H1 (cell line): ENCODE results near the gene MUC5B. TPM values are rescaled to one million over a fixed set of nuclear protein-coding genes. Genes with fewer than 3 reads are reported as not detected.

Experiments used
- CTCF ChIA-PET: fragments of 300-600 bp; sonication (Branson Sonifier 250); formaldehyde crosslinking; loops from one replicate; lab custom pipeline; 2021; ENCODE audit not compliant: partially characterized antibody; lab: Charles Lee
- POLR2A ChIA-PET: fragments of 300-600 bp; sonication (Branson Sonifier 250); formaldehyde crosslinking; loops from one replicate; lab custom pipeline; 2021; ENCODE audit warnings: inconsistent platforms; ENCODE audit not compliant: partially characterized antibody; lab: Charles Lee
- DNase-seq, 2 experiments: peaks; one replicate each; pipeline versions ENCODE4 v3.0.0 to v3.0.0-alpha.2; 2010 to 2022; ENCODE audit warnings: low spot score in 2 of 2, low read depth in 1 of 2, mixed read lengths in 1 of 2
- FAIRE-seq: peaks from 2 replicates; lab custom pipeline; 2011; peaks lifted over from hg19 to GRCh38; lab: Jason Lieb, UNC
- H2AFZ ChIP-seq: 2 replicates; pipeline ENCODE4 v1.8.1; 2012; ENCODE audit warnings: low read length, inconsistent platforms
- H2AK5ac ChIP-seq: 2 replicates; pipeline ENCODE4 v1.6.1; 2013; ENCODE audit warnings: low read depth, low read length
- H2BK120ac ChIP-seq: replicated peaks from 2 replicates; pipeline ENCODE3; 2013; ENCODE audit warnings: low read depth, low read length, inconsistent platforms
- H2BK12ac ChIP-seq: 2 replicates; pipeline ENCODE4 v1.6.1; 2013; ENCODE audit warnings: low read depth, low read length
- H2BK15ac ChIP-seq: 2 replicates; pipeline ENCODE4 v1.6.1; 2013; ENCODE audit warnings: low read length
- H2BK20ac ChIP-seq: 2 replicates; pipeline ENCODE4 v1.6.1; 2013; ENCODE audit warnings: low read length
- H2BK5ac ChIP-seq: 2 replicates; pipeline ENCODE4 v1.6.1; 2013; ENCODE audit warnings: low read depth, low read length
- H3K14ac ChIP-seq: 2 replicates; pipeline ENCODE4 v1.6.1; 2013; ENCODE audit warnings: inconsistent platforms; ENCODE audit not compliant: insufficient read length
- H3K18ac ChIP-seq: 2 replicates; pipeline ENCODE4 v1.6.1; 2013; ENCODE audit warnings: low read length; ENCODE audit errors: extremely low read depth
- H3K23ac ChIP-seq: 2 replicates; pipeline ENCODE4 v1.6.1; 2013; ENCODE audit warnings: inconsistent platforms; ENCODE audit not compliant: insufficient read length
- H3K23me2 ChIP-seq: 2 replicates; pipeline ENCODE4 v1.6.1; 2013; ENCODE audit warnings: low read depth, low read length
- H3K27ac ChIP-seq: 2 replicates; pipeline ENCODE4 v1.6.1; 2011; ENCODE audit warnings: low read depth, low read length, inconsistent platforms
- H3K27me3 ChIP-seq, 4 experiments: replicated peaks in 1 of 4; 1 replicate in 1 of 4; 2 replicates in 3 of 4; pipeline versions ENCODE4 v1.6.1 to v1.8.1; 2011 to 2013; ENCODE audit warnings: low read length in 3 of 4, mild to moderate bottlenecking in 3 of 4, inconsistent platforms in 2 of 4, mixed read lengths in 2 of 4, moderate library complexity in 1 of 4; ENCODE audit not compliant: control insufficient read depth in 3 of 4, insufficient read depth in 3 of 4; ENCODE audit errors: extremely low read depth in 1 of 4
- H3K36me3 ChIP-seq, 4 experiments: 2 replicates each; pipeline versions ENCODE4 v1.6.1 to v1.8.1; 2011 to 2013; ENCODE audit warnings: mild to moderate bottlenecking in 4 of 4, low read length in 3 of 4, moderate library complexity in 2 of 4, control low read depth in 1 of 4, inconsistent platforms in 1 of 4; ENCODE audit not compliant: insufficient read depth in 4 of 4, control insufficient read depth in 2 of 4
- H3K4ac ChIP-seq: replicated peaks from 2 replicates; pipeline ENCODE3; 2013; ENCODE audit warnings: low read length, low read depth, mixed read lengths, inconsistent platforms; ENCODE audit not compliant: insufficient read length
- H3K4me1 ChIP-seq, 4 experiments: replicated peaks in 1 of 4; 1 replicate in 1 of 4; 2 replicates in 3 of 4; pipeline versions ENCODE4 v1.6.1 to v1.8.1; 2011 to 2013; ENCODE audit warnings: low read length in 3 of 4, inconsistent platforms in 2 of 4, mixed read lengths in 1 of 4; ENCODE audit not compliant: insufficient read depth in 4 of 4, control insufficient read depth in 3 of 4
- H3K4me2 ChIP-seq, 2 experiments: 2 replicates each; pipeline versions ENCODE4 v1.6.1 to v1.8.1; 2011 to 2013; ENCODE audit warnings: low read depth in 2 of 2, low read length in 2 of 2, control low read depth in 1 of 2, inconsistent platforms in 1 of 2, mild to moderate bottlenecking in 1 of 2; ENCODE audit not compliant: insufficient read depth in 1 of 2
- H3K4me3 ChIP-seq, 4 experiments: fragments of 200-600, 300-600 bp in 1 of 4; sonication (generic), shearing (Covaris generic), sonication (Bioruptor Twin) in 1 of 4; 2 replicates each; pipeline versions ENCODE4 v1.5.1 to v1.8.1; 2011 to 2016; ENCODE audit warnings: low read length in 4 of 4, low read depth in 3 of 4, control low read depth in 2 of 4, inconsistent platforms in 2 of 4, mild to moderate bottlenecking in 2 of 4, mixed read lengths in 1 of 4, moderate library complexity in 1 of 4; ENCODE audit not compliant: insufficient read depth in 2 of 4; ENCODE audit errors: extremely low read depth in 1 of 4
- H3K56ac ChIP-seq: replicated peaks from 2 replicates; pipeline ENCODE3; 2013; ENCODE audit warnings: low read depth, mild to moderate bottlenecking, mixed read lengths, low read length, inconsistent platforms; ENCODE audit not compliant: insufficient read length
- H3K79me1 ChIP-seq: 2 replicates; pipeline ENCODE4 v1.6.1; 2013; ENCODE audit warnings: low read depth, low read length, control low read depth
- H3K79me2 ChIP-seq, 2 experiments: 2 replicates each; pipeline versions ENCODE4 v1.6.1 to v1.8.1; 2012 to 2013; ENCODE audit warnings: low read length in 2 of 2, mild to moderate bottlenecking in 2 of 2, inconsistent platforms in 1 of 2; ENCODE audit not compliant: insufficient read depth in 2 of 2, control insufficient read depth in 1 of 2
- H3K9ac ChIP-seq, 4 experiments: replicated peaks in 1 of 4; 1 replicate in 1 of 4; 2 replicates in 3 of 4; pipeline versions ENCODE4 v1.6.1 to v1.8.1; 2011 to 2013; ENCODE audit warnings: low read depth in 3 of 4, low read length in 3 of 4, control low read depth in 2 of 4, mild to moderate bottlenecking in 2 of 4, moderate library complexity in 2 of 4, inconsistent platforms in 1 of 4; ENCODE audit errors: extremely low read depth in 1 of 4
- H3K9me3 ChIP-seq, 2 experiments: 2 replicates each; pipeline versions ENCODE4 v1.6.1 to v1.8.1; 2012 to 2013; ENCODE audit warnings: mild to moderate bottlenecking in 2 of 2, moderate library complexity in 2 of 2, control low read depth in 1 of 2, inconsistent platforms in 1 of 2, low read depth in 1 of 2, low read length in 1 of 2, mixed read lengths in 1 of 2; ENCODE audit not compliant: insufficient read depth in 2 of 2
- H4K20me1 ChIP-seq, 2 experiments: replicated peaks in 1 of 2; 2 replicates each; pipeline versions ENCODE3 to v1.8.1; 2011 to 2013; ENCODE audit warnings: inconsistent platforms in 2 of 2, low read length in 2 of 2, mild to moderate bottlenecking in 1 of 2; ENCODE audit not compliant: insufficient read depth in 2 of 2, control insufficient read depth in 1 of 2
- H4K5ac ChIP-seq: 2 replicates; pipeline ENCODE4 v1.6.1; 2013; ENCODE audit warnings: low read length, low read depth, mixed read lengths, inconsistent platforms; ENCODE audit not compliant: insufficient read length
- H4K8ac ChIP-seq: 2 replicates; pipeline ENCODE4 v1.8.0; 2013; ENCODE audit warnings: mild to moderate bottlenecking, moderate library complexity, low read length, inconsistent platforms; ENCODE audit not compliant: insufficient read depth; ENCODE audit errors: extremely low read depth
- H4K91ac ChIP-seq: replicated peaks from 2 replicates; pipeline ENCODE3; 2013; ENCODE audit warnings: low read length, mixed read lengths, inconsistent platforms; ENCODE audit not compliant: insufficient read length
- BACH1 ChIP-seq: IDR thresholded peaks from 2 replicates; pipeline ENCODE4 v1.6.1; 2012; ENCODE audit warnings: low read length, improper control_type of control experiment
- EP300 ChIP-seq, 2 experiments: IDR thresholded peaks; 1 replicate in 1 of 2; 2 replicates in 1 of 2; pipeline ENCODE4 v1.6.1; 2011 to 2012; ENCODE audit warnings: low read depth in 2 of 2, low read length in 2 of 2, mild to moderate bottlenecking in 2 of 2, borderline replicate concordance in 1 of 2, inconsistent platforms in 1 of 2, moderate library complexity in 1 of 2
- GABPA ChIP-seq: IDR thresholded peaks from 2 replicates; pipeline ENCODE4 v1.6.1; 2011; ENCODE audit warnings: mild to moderate bottlenecking, low read length, moderate library complexity, borderline replicate concordance; ENCODE audit not compliant: insufficient read depth
- POLR2A ChIP-seq, 2 experiments: IDR thresholded peaks; 1 replicate in 1 of 2; 2 replicates in 1 of 2; pipeline ENCODE4 v1.6.1; 2011; ENCODE audit warnings: low read depth in 2 of 2, low read length in 2 of 2, mild to moderate bottlenecking in 2 of 2; ENCODE audit errors: control extremely low read depth in 1 of 2
- SP1 ChIP-seq: IDR thresholded peaks from 2 replicates; pipeline ENCODE4 v1.6.1; 2011; ENCODE audit warnings: low read depth, low read length
- SP2 ChIP-seq: IDR thresholded peaks from 2 replicates; pipeline ENCODE4 v1.6.1; 2012; ENCODE audit warnings: mild to moderate bottlenecking, low read length, inconsistent platforms
- TAF7 ChIP-seq: optimal IDR thresholded peaks from 2 replicates; pipeline ENCODE3; 2011; ENCODE audit warnings: low read depth, mild to moderate bottlenecking, inconsistent platforms, low read length, moderate library complexity, borderline replicate concordance
- ZNF274 ChIP-seq: IDR thresholded peaks from 2 replicates; pipeline ENCODE4 v1.7.0; 2012; ENCODE audit warnings: low read length, borderline replicate concordance; ENCODE audit errors: extremely low read depth
- WGBS, 2 experiments: shearing (Covaris generic) in 1 of 2; methylation state at CpG; one replicate each; pipeline versions ENCODE4 v1.1.6 to v1.1.7; 2013 to 2015; ENCODE audit warnings: low lambda C conversion rate in 2 of 2, mixed read lengths in 2 of 2, inconsistent platforms in 1 of 2, low coverage in 1 of 2, missing lambda C conversion rate in 1 of 2; ENCODE audit not compliant: insufficient replicate concordance in 2 of 2, insufficient coverage in 1 of 2, insufficient read length in 1 of 2; ENCODE audit errors: extremely low coverage in 1 of 2, missing lambda C conversion rate in 1 of 2; 5-methylcytosine and 5-hydroxymethylcytosine counted together
- polyA plus RNA-seq, 7 experiments: library from polyadenylated mRNA; depleted of rRNA in 3 of 7; stranded (reverse) in 5 of 7; unstranded in 2 of 7; fragments of >200 nt in 5 of 7; fragments of 200-250 nt in 2 of 7; gene quantifications; 1 replicate in 5 of 7; 2 replicates in 1 of 7; 4 replicates in 1 of 7; pipeline versions ENCODE4 v1.2.1 to v1.2.3, GENCODE V29; 2011 to 2013; ENCODE audit warnings: missing spikeins in 2 of 7, mixed read lengths in 2 of 7
- total RNA-seq: library from RNA; stranded (reverse); fragmentation: NEBNext Ultra II Directional; extraction: Animal tissue kit (Norgen Biotek cat#: 25700); gene quantifications from 2 replicates; pipeline ENCODE4 v1.2.1, GENCODE V29; 2021
- TF ChIP-seq, protein P1 (sequence below), 3 experiments: IDR thresholded peaks; 1 replicate in 2 of 3; 2 replicates in 1 of 3; pipeline versions ENCODE4 v1.5.1 to v1.6.1; 2011; ENCODE audit warnings: low read length in 3 of 3, mild to moderate bottlenecking in 3 of 3, inconsistent platforms in 2 of 3, low read depth in 1 of 3, moderate library complexity in 1 of 3; ENCODE audit not compliant: insufficient read depth in 1 of 3; ENCODE audit errors: control extremely low read depth in 1 of 3

MUC5B gene
- total and polyA plus RNA-seq, 2 of the 8 experiments (the other 6 are each of a cell fraction or from before 2014, with no cell fraction given), result 0.02 to 0.03 TPM

DNA sequence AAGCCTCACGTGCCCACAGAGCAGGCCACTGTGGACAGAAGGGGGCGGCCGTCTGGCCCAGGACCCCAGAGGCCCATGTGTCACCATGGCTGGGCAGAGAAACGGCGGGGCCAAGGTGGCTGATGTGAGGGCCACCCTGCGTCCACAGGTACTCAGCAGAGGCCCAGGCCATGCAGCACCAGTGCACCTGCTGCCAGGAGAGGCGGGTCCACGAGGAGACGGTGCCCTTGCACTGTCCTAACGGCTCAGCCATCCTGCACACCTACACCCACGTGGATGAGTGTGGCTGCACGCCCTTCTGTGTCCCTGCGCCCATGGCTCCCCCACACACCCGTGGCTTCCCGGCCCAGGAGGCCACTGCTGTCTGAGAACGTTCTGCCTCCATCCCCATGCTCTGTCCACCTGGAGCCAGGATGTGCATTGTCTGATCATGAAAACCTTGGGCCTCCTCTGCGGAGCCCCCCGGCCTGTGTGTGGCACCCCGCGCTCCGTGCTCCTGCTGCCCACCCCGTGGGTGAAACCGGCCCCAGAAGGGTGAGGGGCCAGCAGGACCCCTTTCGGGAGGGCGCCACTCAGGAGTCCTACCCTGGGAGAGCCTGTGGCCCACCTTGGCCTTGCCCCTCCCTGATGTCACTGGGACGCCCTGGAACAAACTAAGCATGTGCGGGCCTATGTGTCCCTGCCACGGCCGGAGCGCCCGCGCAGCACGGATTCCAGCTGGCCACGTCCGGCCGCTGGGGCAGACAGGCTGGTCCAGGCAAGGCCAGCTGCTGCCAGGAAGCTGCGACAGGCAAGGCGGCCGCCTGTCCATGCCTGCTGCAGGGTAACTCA lies 38.6 kb downstream of the MUC5B start:
- Histone ChIP-seq H3K27me3 (no peaks in the 10 kb centered on the region), H3K36me3 (no peaks in the 10 kb centered on the region), H4K20me1 (no peaks in the 10 kb centered on the region), H3K4me3 (no peak overlapping the region), H2BK120ac (no peak overlapping the region), H3K4me1 (peaks cover 0 to 14% (median 6%) of the 10 kb centered on the region in 4 experiments; a peak in 5 of 7 replicates), H3K23me2 (no peaks in the 10 kb centered on the region; the same call in 1 of the 2 replicates), H3K18ac (no peak overlapping the region), H3K23ac (peak overlapping the region; percentile 23), H3K56ac (no peak overlapping the region), H4K8ac (peak overlapping the region; percentile 96; the same call in 1 of the 2 replicates), H3K4ac (no peak overlapping the region), H3K79me1 (no peaks in the 10 kb centered on the region), H3K14ac (no peak overlapping the region), H3K9ac (no peak overlapping the region; a peak in 2 of 7 replicates), H3K9me3 (peaks cover 0 to 9% of the 10 kb centered on the region in 2 experiments; a peak in 2 of 4 replicates), H2AK5ac (0 out of 2 replicates have a peak overlapping the region, but pooled peaks have one; percentile 75), H2BK20ac (no peak overlapping the region), H3K27ac (no peak overlapping the region), H3K79me2 (no peaks in the 10 kb centered on the region), H4K5ac (no peak overlapping the region), H2BK12ac (peak overlapping the region; percentile 63; the same call in 1 of the 2 replicates), H2BK15ac (peak overlapping the region; percentile 31; the same call in 1 of the 2 replicates), H2AFZ (no peak overlapping the region), H2BK5ac (no peak overlapping the region), H4K91ac (peak overlapping the region; percentile 85), H3K4me2 (peak overlapping the region in 1 of 2 experiments; percentile 54; a peak in 2 of 4 replicates)
- ChIA-PET POLR2A (no interaction called here), CTCF (interaction anchor here (0.6 to 1.6 kb wide), 2 partner anchors 84 to 127 kb away, joined by 3 to 7 read pairs; no protein-coding TSS in a partner anchor)
- 87% methylated on average over 37 of the region's 39 CpGs; no CpG with 5 or more reads in 1 of the 2 experiments for WGBS, 2 experiments
- FAIRE-seq, result no peak
- DNase-seq, result no peak
- TF ChIP-seq GABPA, result no peak
- no peak for TF ChIP-seq BACH1
- TF ChIP-seq SP1, result no peak
- TF ChIP-seq TAF7, result no peak
- TF ChIP-seq SP2, result no peak
- TF ChIP-seq, protein P1, sequence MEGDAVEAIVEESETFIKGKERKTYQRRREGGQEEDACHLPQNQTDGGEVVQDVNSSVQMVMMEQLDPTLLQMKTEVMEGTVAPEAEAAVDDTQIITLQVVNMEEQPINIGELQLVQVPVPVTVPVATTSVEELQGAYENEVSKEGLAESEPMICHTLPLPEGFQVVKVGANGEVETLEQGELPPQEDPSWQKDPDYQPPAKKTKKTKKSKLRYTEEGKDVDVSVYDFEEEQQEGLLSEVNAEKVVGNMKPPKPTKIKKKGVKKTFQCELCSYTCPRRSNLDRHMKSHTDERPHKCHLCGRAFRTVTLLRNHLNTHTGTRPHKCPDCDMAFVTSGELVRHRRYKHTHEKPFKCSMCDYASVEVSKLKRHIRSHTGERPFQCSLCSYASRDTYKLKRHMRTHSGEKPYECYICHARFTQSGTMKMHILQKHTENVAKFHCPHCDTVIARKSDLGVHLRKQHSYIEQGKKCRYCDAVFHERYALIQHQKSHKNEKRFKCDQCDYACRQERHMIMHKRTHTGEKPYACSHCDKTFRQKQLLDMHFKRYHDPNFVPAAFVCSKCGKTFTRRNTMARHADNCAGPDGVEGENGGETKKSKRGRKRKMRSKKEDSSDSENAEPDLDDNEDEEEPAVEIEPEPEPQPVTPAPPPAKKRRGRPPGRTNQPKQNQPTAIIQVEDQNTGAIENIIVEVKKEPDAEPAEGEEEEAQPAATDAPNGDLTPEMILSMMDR (IDR thresholded peaks at IDR 0.05; ENCODE audit: control extremely low read depth in 1 of 3, insufficient read depth in 1 of 3, low read depth in 1 of 3, low read length in 3 of 3), result no peak
- TF ChIP-seq POLR2A (IDR thresholded peaks at IDR 0.05; ENCODE audit: control extremely low read depth in 1 of 2, low read depth in 2 of 2, low read length in 2 of 2), result no peak
- TF ChIP-seq EP300 (IDR thresholded peaks at IDR 0.05; ENCODE audit: borderline replicate concordance in 1 of 2, low read depth in 2 of 2, low read length in 2 of 2), result no peak
- no peak for TF ChIP-seq ZNF274
